Caco-2 (cell line): ENCODE results near the gene FAAP100. TPM values are rescaled to one million over a fixed set of nuclear protein-coding genes. Genes with fewer than 3 reads are reported as not detected.

Source experiments
- BruUV-seq: library from RNA; stranded (reverse); fragments of 400-500 nt; replicated peaks from 2 replicates; lab custom pipeline; 2021; lab: Mats Ljungman, UMichigan
- CTCF ChIA-PET: fragments of 300-600 bp; sonication (Branson Sonifier 250); formaldehyde crosslinking; loops from one replicate; lab custom pipeline; 2022; ENCODE audit warnings: antibody characterized with exemption; lab: Charles Lee
- POLR2A ChIA-PET: fragments of 300-600 bp; sonication (Branson Sonifier 250); formaldehyde crosslinking; loops from one replicate; lab custom pipeline; 2022; ENCODE audit warnings: antibody characterized with exemption; lab: Charles Lee
- DNase-seq, 2 experiments: peaks; one replicate each; pipeline versions ENCODE4 v3.0.0 to v3.0.0-alpha.2; 2020 to 2022
- H3K27me3 ChIP-seq: replicated peaks from 2 replicates; pipeline ENCODE4 v1.6.0; 2011; ENCODE audit warnings: low read length; ENCODE audit not compliant: control insufficient read depth, insufficient read depth
- H3K36me3 ChIP-seq: 2 replicates; pipeline ENCODE4 v1.5.1; 2011; ENCODE audit warnings: low read length; ENCODE audit not compliant: control insufficient read depth, insufficient read depth
- H3K4me1 ChIP-seq: fragments of 250-450 bp; sonication (Bioruptor Pico); 2 replicates; pipeline ENCODE4 v1.5.1; 2020; ENCODE audit warnings: mild to moderate bottlenecking
- H3K4me3 ChIP-seq: 2 replicates; pipeline ENCODE4 v1.5.1; 2011; ENCODE audit warnings: low read depth, mild to moderate bottlenecking, control low read depth, low read length
- H3K9me3 ChIP-seq: fragments of 250-450 bp; sonication (Bioruptor Pico); 2 replicates; pipeline ENCODE4 v1.5.1; 2020; ENCODE audit warnings: mild to moderate bottlenecking, moderate library complexity
- H3K27ac Mint-ChIP-seq: one replicate; pipeline ENCODE4 v1.8.0; 2022; ENCODE audit warnings: mixed read lengths; ENCODE audit not compliant: unreplicated experiment
- H3K27me3 Mint-ChIP-seq: one replicate; pipeline ENCODE4 v1.8.0; 2022; ENCODE audit warnings: mixed read lengths; ENCODE audit not compliant: insufficient read depth, unreplicated experiment
- H3K36me3 Mint-ChIP-seq: one replicate; pipeline ENCODE4 v1.8.0; 2022; ENCODE audit warnings: mild to moderate bottlenecking, mixed read lengths; ENCODE audit not compliant: insufficient read depth, unreplicated experiment
- H3K4me1 Mint-ChIP-seq: one replicate; pipeline ENCODE4 v1.8.0; 2022; ENCODE audit warnings: low read depth, mixed read lengths; ENCODE audit not compliant: unreplicated experiment
- H3K4me3 Mint-ChIP-seq: one replicate; pipeline ENCODE4 v1.8.0; 2022; ENCODE audit warnings: mild to moderate bottlenecking, moderate library complexity, mixed read lengths; ENCODE audit not compliant: unreplicated experiment
- H3K9me3 Mint-ChIP-seq: one replicate; pipeline ENCODE4 v1.8.0; 2022; ENCODE audit warnings: mixed read lengths; ENCODE audit not compliant: unreplicated experiment
- CTCF ChIP-seq, 2 experiments: fragments of 200-600 bp in 1 of 2; IDR thresholded peaks; 1 replicate in 1 of 2; 2 replicates in 1 of 2; pipeline versions ENCODE4 v1.5.1 to v1.8.0; 2011 to 2022; ENCODE audit warnings: antibody characterized with exemption in 1 of 2, control low read depth in 1 of 2, inconsistent platforms in 1 of 2, low read depth in 1 of 2, low read length in 1 of 2, mild to moderate bottlenecking in 1 of 2, moderate library complexity in 1 of 2; ENCODE audit not compliant: insufficient read depth in 1 of 2, severe bottlenecking in 1 of 2, unreplicated experiment in 1 of 2
- intact Hi-C: fragments of 100-400 bp; cut with micrococcal nuclease; formaldehyde crosslinking; loops from one replicate; pipeline ENCODE4 v1.10.0; 2022; ENCODE audit not compliant: unreplicated experiment
- total RNA-seq: library from RNA; stranded (reverse); gene quantifications from 2 replicates; pipeline ENCODE4 v1.2.3, GENCODE V29; 2022

Gene FAAP100
- total RNA-seq, 1 experiment from 2014 or later = 38.5 TPM

GRCh38 chr17:81550285-81550684, 1.9 kb downstream of the FAAP100 start:
- Histone ChIP-seq H3K27me3 (no peaks in the 10 kb centered on the region), H3K4me1 (no peaks in the 10 kb centered on the region), H3K9me3 (no peaks in the 10 kb centered on the region), H3K4me3 (no peak overlapping the region), H3K36me3 (peaks cover 3% of the 10 kb centered on the region)
- no TSS peak for BruUV-seq
- POLR2A ChIA-PET = no interaction called here
- Mint-ChIP-seq H3K36me3 (peaks cover 78% of the 10 kb centered on the region), H3K4me3 (peak overlapping the region; percentile 90), H3K27me3 (no peaks in the 10 kb centered on the region), H3K9me3 (no peaks in the 10 kb centered on the region), H3K4me1 (peaks cover 6% of the 10 kb centered on the region), H3K27ac (no peak overlapping the region)
- CTCF ChIA-PET = no interaction called here
- intact Hi-C loops = no loop called here
- no peak for DNase-seq
- no peak for TF ChIP-seq CTCF (IDR thresholded peaks at IDR 0.05; ENCODE audit: insufficient read depth in 1 of 2, low read depth in 1 of 2, low read length in 1 of 2, severe bottlenecking in 1 of 2, unreplicated experiment in 1 of 2)

DNA sequence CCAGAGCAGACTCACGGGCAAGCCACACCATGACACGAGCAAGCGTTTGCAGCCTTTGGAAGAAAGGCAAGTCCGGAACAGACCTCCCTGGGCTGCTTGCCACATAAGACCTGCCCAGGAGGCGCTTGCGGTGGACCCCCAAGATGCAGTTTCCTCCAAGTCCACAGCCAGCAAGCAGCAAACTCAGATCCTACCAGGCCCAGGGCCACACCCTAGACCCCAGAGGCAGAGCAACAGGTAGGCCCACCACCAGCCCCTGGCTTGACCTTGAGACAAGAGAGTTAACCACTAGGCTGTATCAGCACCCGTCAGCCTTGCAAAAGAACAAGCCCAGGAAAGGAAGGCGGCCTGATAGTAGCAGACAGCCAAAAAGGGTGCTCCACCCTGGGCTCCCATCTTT, 2.3 kb downstream of the FAAP100 start:
- Histone ChIP-seq H3K4me1 (no peaks in the 10 kb centered on the region), H3K36me3 (peaks cover 3% of the 10 kb centered on the region), H3K4me3 (no peak overlapping the region), H3K9me3 (no peaks in the 10 kb centered on the region), H3K27me3 (no peaks in the 10 kb centered on the region)
- Mint-ChIP-seq H3K9me3 (no peaks in the 10 kb centered on the region), H3K4me1 (peaks cover 6% of the 10 kb centered on the region), H3K4me3 (peak overlapping the region; percentile 90), H3K27me3 (no peaks in the 10 kb centered on the region), H3K36me3 (peaks cover 74% of the 10 kb centered on the region), H3K27ac (no peak overlapping the region)
- ChIA-PET POLR2A (no interaction called here), CTCF (no interaction called here)
- no peak for DNase-seq
- TF ChIP-seq CTCF (IDR thresholded peaks at IDR 0.05; ENCODE audit: insufficient read depth in 1 of 2, low read depth in 1 of 2, low read length in 1 of 2, severe bottlenecking in 1 of 2, unreplicated experiment in 1 of 2) = no peak
- intact Hi-C loops = no loop called here
- BruUV-seq = no TSS peak

- no peak overlapping the region for H3K4me3 ChIP-seq
- intact Hi-C loops = no loop called here
- no peaks in the 10 kb centered on the region for H3K9me3 Mint-ChIP-seq
- no peaks in the 10 kb centered on the region for H3K9me3 ChIP-seq
- no peak overlapping the region for H3K4me3 Mint-ChIP-seq
- peaks cover 3% of the 10 kb centered on the region for H3K36me3 ChIP-seq
- H3K27ac Mint-ChIP-seq = no peak overlapping the region
- ChIA-PET CTCF (no interaction called here), POLR2A (no interaction called here)
- no peak for TF ChIP-seq CTCF (IDR thresholded peaks at IDR 0.05; ENCODE audit: insufficient read depth in 1 of 2, low read depth in 1 of 2, low read length in 1 of 2, severe bottlenecking in 1 of 2, unreplicated experiment in 1 of 2)
- H3K27me3 Mint-ChIP-seq = no peaks in the 10 kb centered on the region
- H3K4me1 ChIP-seq = no peaks in the 10 kb centered on the region
- H3K4me1 Mint-ChIP-seq = peaks cover 4% of the 10 kb centered on the region
- peaks cover 67% of the 10 kb centered on the region for H3K36me3 Mint-ChIP-seq
- no peaks in the 10 kb centered on the region for H3K27me3 ChIP-seq
- no peak for DNase-seq
- no TSS peak for BruUV-seq
Measured at GRCh38 chr17:81549031-81549557, 3.1 kb downstream of the FAAP100 start.
